Esophagus squamous epithelium (tissue), 5 donors: ENCODE measurements around the gene ARMS2. TPM values are rescaled to one million over a fixed set of nuclear protein-coding genes. Genes with fewer than 3 reads are reported as not detected.

Source experiments
- DNase-seq: peaks from one replicate; lab custom pipeline; 2025; lab: John Stamatoyannopoulos, UW
- H3K27ac ChIP-seq, 4 donors: fragments of 200-600 bp; sonication (generic); one replicate each; pipeline ENCODE4 v1.5.1; 2016 to 2019; ENCODE audit warnings: mild to moderate bottlenecking in 1 of 4
- H3K27me3 ChIP-seq, 4 donors: fragments of 200-600 bp; sonication (generic); 1 replicate in 3 of 4; 2 replicates in 1 of 4; pipeline versions ENCODE4 v1.5.1 to v1.6.0; 2017 to 2021; ENCODE audit warnings: antibody characterized with exemption in 1 of 4
- H3K36me3 ChIP-seq, 3 donors: fragments of 200-600 bp; sonication (generic); one replicate each; pipeline ENCODE4 v1.5.1; 2016 to 2019
- H3K4me1 ChIP-seq, 3 donors: fragments of 200-600 bp; sonication (generic); one replicate each; pipeline ENCODE4 v1.5.1; 2017 to 2019
- H3K4me3 ChIP-seq, 4 donors: fragments of 200-600 bp; sonication (generic); 1 replicate in 3 of 4; 2 replicates in 1 of 4; pipeline ENCODE4 v1.5.1; 2016 to 2019; ENCODE audit warnings: mild to moderate bottlenecking in 2 of 4, moderate library complexity in 1 of 4
- H3K9me3 ChIP-seq, 3 donors: fragments of 200-600 bp; sonication (generic); one replicate each; pipeline ENCODE4 v1.5.1; 2016 to 2019
- POLR2A ChIP-seq, 4 donors: fragments of 450-650 bp; IDR thresholded peaks; one replicate each; pipeline ENCODE4 v1.6.1; 2017; ENCODE audit warnings: antibody characterized with exemption in 4 of 4, mild to moderate bottlenecking in 4 of 4, moderate library complexity in 3 of 4
- WGBS, 2 donors: methylation state at CpG; one replicate each; pipeline ENCODE4 v1.1.5; 2018; 5-methylcytosine and 5-hydroxymethylcytosine counted together
- intact Hi-C: fragments of 100-400 bp; cut with DNase I; formaldehyde crosslinking; loops from one replicate; pipeline ENCODE4 v1.15.0; 2022
- total RNA-seq, 4 donors: library from RNA; depleted of rRNA; stranded (reverse); fragments of >200 nt; gene quantifications; one replicate each; pipeline ENCODE4 v1.1.0, GENCODE V29; 2016
- TF ChIP-seq, protein P1 (sequence below), 6 experiments: fragments of 450-650 bp in 4 of 6; fragments of 200-600 bp in 2 of 6; sonication (generic) in 2 of 6; IDR thresholded peaks; one replicate each; pipeline ENCODE4 v1.5.1; 2016 to 2019; ENCODE audit warnings: antibody characterized with exemption in 6 of 6, mild to moderate bottlenecking in 4 of 6, moderate library complexity in 4 of 6
- donor health status: DM: yes; HTN: yes; CAD: no.

Gene ARMS2
- total RNA-seq, 4 donors from 2014 or later, result not detected

DNA sequence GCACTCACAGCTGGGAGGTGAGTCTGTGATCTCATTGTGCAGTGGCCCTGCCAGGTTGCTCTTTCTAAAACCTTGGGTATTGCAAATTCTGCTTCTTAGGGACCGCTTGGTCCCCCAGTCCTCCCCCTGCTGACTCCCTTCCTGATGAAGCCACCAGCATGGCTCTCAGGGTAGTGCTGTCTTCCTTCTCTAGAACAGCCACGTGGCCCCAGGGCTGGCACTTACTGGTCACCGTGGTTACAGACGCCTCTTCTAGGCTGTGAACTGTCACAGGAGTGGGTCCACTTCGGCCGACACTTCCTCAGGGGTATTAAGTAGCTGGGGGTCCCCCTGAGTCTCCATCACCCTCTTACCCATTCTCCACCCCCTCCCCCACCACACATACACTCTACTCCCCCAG, 4.2 kb downstream of the ARMS2 start:
- TF ChIP-seq POLR2A (IDR thresholded peaks at IDR 0.05), result no peak
- TF ChIP-seq, protein P1, sequence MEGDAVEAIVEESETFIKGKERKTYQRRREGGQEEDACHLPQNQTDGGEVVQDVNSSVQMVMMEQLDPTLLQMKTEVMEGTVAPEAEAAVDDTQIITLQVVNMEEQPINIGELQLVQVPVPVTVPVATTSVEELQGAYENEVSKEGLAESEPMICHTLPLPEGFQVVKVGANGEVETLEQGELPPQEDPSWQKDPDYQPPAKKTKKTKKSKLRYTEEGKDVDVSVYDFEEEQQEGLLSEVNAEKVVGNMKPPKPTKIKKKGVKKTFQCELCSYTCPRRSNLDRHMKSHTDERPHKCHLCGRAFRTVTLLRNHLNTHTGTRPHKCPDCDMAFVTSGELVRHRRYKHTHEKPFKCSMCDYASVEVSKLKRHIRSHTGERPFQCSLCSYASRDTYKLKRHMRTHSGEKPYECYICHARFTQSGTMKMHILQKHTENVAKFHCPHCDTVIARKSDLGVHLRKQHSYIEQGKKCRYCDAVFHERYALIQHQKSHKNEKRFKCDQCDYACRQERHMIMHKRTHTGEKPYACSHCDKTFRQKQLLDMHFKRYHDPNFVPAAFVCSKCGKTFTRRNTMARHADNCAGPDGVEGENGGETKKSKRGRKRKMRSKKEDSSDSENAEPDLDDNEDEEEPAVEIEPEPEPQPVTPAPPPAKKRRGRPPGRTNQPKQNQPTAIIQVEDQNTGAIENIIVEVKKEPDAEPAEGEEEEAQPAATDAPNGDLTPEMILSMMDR (IDR thresholded peaks at IDR 0.05), result no peak
- no peaks in the 10 kb centered on the region for H3K36me3 ChIP-seq

DNA sequence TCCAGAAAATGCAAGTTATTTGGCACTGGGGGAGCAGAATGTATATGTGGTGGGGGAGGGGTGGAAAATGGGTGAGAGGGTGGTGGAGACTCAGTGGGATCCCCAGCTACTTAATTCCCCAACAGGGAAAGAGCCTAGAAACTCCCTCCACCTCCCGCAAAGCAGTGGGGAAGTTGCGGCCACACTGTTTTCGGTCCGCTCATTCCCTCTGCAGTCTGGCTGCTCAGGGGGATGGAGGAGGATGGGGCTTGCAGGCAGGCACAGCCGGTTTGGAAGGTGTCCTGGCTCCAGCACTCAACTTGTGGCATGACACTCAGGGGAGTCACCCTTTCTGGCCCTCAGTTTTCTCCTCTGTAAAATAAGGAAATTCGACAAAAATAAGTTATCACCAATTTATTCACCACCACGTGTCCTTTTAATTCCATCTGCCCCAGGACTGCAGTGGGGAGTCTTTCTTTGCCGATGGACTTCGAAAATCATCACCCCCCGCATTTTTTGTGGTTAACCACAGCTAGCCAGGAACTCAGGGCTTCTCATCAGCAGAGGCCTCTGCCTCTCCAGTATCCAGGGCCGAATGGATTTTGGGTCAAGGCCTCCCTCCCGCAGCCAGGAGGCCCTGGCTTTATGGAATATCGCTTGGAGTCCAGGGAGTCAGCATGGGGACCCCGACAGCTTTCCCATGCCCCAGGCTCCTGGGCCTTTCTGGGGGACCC, 5.3 kb downstream of the ARMS2 start:
- Histone ChIP-seq H3K9me3 (no peaks in the 10 kb centered on the region), H3K4me1 (peaks cover 7 to 40% (median 12%) of the 10 kb centered on the region in 3 donors), H3K27me3 (peaks cover 0 to 63% (median 0%) of the 10 kb centered on the region in 4 donors), H3K27ac (no peak overlapping the region), H3K36me3 (no peaks in the 10 kb centered on the region), H3K4me3 (no peak overlapping the region)
- DNase-seq, result no peak
- no peak for TF ChIP-seq POLR2A (IDR thresholded peaks at IDR 0.05)
- TF ChIP-seq, protein P1 (IDR thresholded peaks at IDR 0.05), result no peak
- 64 to 71% methylated on average over 12 to 13 of the region's 14 CpGs for WGBS, 2 donors
- intact Hi-C loops, result no loop called here

More for the DNA sequence above, 4.2 kb downstream of the ARMS2 start:
- no peak overlapping the region for H3K27ac ChIP-seq
- H3K27me3 ChIP-seq, result peaks cover 0 to 52% (median 0%) of the 10 kb centered on the region in 4 donors
- WGBS, 2 donors, result 83 to 90% methylated on average over 5 to 6 of the region's 6 CpGs
- no peaks in the 10 kb centered on the region for H3K9me3 ChIP-seq
- peaks cover 7 to 31% (median 10%) of the 10 kb centered on the region in 3 donors for H3K4me1 ChIP-seq
- no peak for DNase-seq
- no peak overlapping the region for H3K4me3 ChIP-seq
- intact Hi-C loops, result no loop called here

DNA sequence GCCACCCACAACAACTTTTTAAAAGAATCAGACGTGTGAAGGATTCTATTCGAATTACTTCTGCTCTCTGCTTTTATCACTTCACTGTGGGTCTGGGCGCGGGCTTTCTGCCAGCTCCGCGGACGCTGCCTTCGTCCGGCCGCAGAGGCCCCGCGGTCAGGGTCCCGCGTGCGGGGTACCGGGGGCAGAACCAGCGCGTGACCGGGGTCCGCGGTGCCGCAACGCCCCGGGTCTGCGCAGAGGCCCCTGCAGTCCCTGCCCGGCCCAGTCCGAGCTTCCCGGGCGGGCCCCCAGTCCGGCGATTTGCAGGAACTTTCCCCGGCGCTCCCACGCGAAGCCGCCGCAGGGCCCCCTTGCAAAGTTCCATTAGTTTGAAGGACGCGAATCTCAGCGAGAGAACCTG, 6.4 kb downstream of the ARMS2 start:
- H3K4me3 ChIP-seq, result peak overlapping the region; percentile 47 to 86 (median 64)
- peak overlapping the region; percentile 57 to 90 (median 78) for H3K27ac ChIP-seq
- H3K27me3 ChIP-seq, result peaks cover 0 to 66% (median 0%) of the 10 kb centered on the region in 4 donors
- H3K4me1 ChIP-seq, result peaks cover 7 to 46% (median 12%) of the 10 kb centered on the region in 3 donors
- H3K9me3 ChIP-seq, result no peaks in the 10 kb centered on the region
- 0 to 6% methylated on average over 1 to 2 of the region's 40 CpGs for WGBS, 2 donors
- intact Hi-C loops, result no loop called here
- no peak for DNase-seq
- TF ChIP-seq POLR2A (IDR thresholded peaks at IDR 0.05), result no peak
- TF ChIP-seq, protein P1 (IDR thresholded peaks at IDR 0.05), result no peak
- no peaks in the 10 kb centered on the region for H3K36me3 ChIP-seq

DNA sequence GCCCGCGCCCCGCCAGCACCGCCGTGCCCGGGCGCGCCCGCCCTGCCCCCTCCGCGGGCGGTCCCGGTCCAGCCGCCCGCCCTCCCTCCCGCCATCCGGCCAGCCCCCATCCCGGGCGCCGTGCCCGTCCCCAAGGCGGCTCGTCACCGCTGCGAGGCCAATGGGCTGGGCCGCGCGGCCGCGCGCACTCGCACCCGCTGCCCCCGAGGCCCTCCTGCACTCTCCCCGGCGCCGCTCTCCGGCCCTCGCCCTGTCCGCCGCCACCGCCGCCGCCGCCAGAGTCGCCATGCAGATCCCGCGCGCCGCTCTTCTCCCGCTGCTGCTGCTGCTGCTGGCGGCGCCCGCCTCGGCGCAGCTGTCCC, 6.9 kb downstream of the ARMS2 start, which contains the start of gene HTRA1:
Gene HTRA1 (plus strand): TSS at position 187 of the 362 bp plus-strand sequence. CDS start 100 bp downstream, at position 287.
- peaks cover 0 to 67% (median 0%) of the 10 kb centered on the region in 4 donors for H3K27me3 ChIP-seq
- intact Hi-C loops, result no loop called here
- peak in 2 of 4 donors; percentile 48 to 59 for TF ChIP-seq POLR2A (IDR thresholded peaks at IDR 0.05)
- TF ChIP-seq, protein P1 (IDR thresholded peaks at IDR 0.05), result no peak
- H3K4me3 ChIP-seq, result peak within 1 kb of the TSS; percentile 47 to 86 (median 64)
- no peaks in the 10 kb centered on the region for H3K9me3 ChIP-seq
- no CpG with 5 or more reads among the region's 56 CpGs for WGBS, 2 donors
- H3K4me1 ChIP-seq, result peaks cover 7 to 46% (median 12%) of the 10 kb centered on the region in 3 donors
- peak within 1 kb of the TSS; percentile 67 to 90 (median 87) for H3K27ac ChIP-seq
- no peaks in the 10 kb centered on the region for H3K36me3 ChIP-seq
- no peak for DNase-seq
